Neuronal stem cell (in vitro differentiated cells): ENCODE data around the gene RRM1.

ENCODE experiments used
- DNase-seq: peaks from one replicate; pipeline ENCODE4 v3.0.0-alpha.2; 2013; ENCODE audit warnings: low spot score
- H2AFZ ChIP-seq: one replicate; pipeline ENCODE4 v1.6.1; 2013; ENCODE audit warnings: mild to moderate bottlenecking, low read length, inconsistent platforms
- H2AK5ac ChIP-seq: 2 replicates; pipeline ENCODE4 v1.6.1; 2013; ENCODE audit warnings: low read depth, mild to moderate bottlenecking, inconsistent platforms, low read length, moderate library complexity, mixed read lengths
- H2BK120ac ChIP-seq: 2 replicates; pipeline ENCODE4 v1.6.1; 2013; ENCODE audit warnings: low read depth, mild to moderate bottlenecking, inconsistent platforms, low read length, moderate library complexity, mixed read lengths
- H2BK12ac ChIP-seq: one replicate; pipeline ENCODE4 v1.6.1; 2013; ENCODE audit warnings: low read length, inconsistent platforms
- H2BK15ac ChIP-seq: 2 replicates; pipeline ENCODE4 v1.6.1; 2013; ENCODE audit warnings: mild to moderate bottlenecking, low read length, inconsistent platforms, mixed read lengths
- H2BK5ac ChIP-seq: one replicate; pipeline ENCODE4 v1.6.1; 2013; ENCODE audit warnings: inconsistent platforms, mild to moderate bottlenecking, low read length, moderate library complexity
- H3K14ac ChIP-seq: one replicate; pipeline ENCODE4 v1.6.1; 2013; ENCODE audit warnings: low read length, inconsistent platforms
- H3K18ac ChIP-seq: 2 replicates; pipeline ENCODE4 v1.6.1; 2013; ENCODE audit warnings: low read length, inconsistent platforms
- H3K23ac ChIP-seq: 2 replicates; pipeline ENCODE4 v1.6.1; 2013; ENCODE audit warnings: low read depth, mild to moderate bottlenecking, mixed read lengths, low read length, inconsistent platforms; ENCODE audit not compliant: poor library complexity
- H3K27ac ChIP-seq: replicated peaks from 3 replicates; pipeline ENCODE4 v1.5.1; 2013; ENCODE audit warnings: low read length, inconsistent platforms
- H3K27me3 ChIP-seq, 3 experiments: 2 replicates each; pipeline ENCODE4 v1.6.1; 2013; ENCODE audit warnings: low read length in 3 of 3, mild to moderate bottlenecking in 2 of 3, inconsistent platforms in 1 of 3, low read depth in 1 of 3, mixed read lengths in 1 of 3, moderate library complexity in 1 of 3; ENCODE audit not compliant: control insufficient read depth in 3 of 3, insufficient read depth in 3 of 3
- H3K36me3 ChIP-seq, 2 donors: replicated peaks in 1 of 2; 2 replicates each; pipeline ENCODE4 v1.6.1; 2013; ENCODE audit warnings: low read length in 2 of 2; ENCODE audit not compliant: control insufficient read depth in 2 of 2, insufficient read depth in 2 of 2
- H3K4ac ChIP-seq: 2 replicates; pipeline ENCODE4 v1.6.1; 2013; ENCODE audit warnings: inconsistent platforms, mild to moderate bottlenecking, low read length, moderate library complexity
- H3K4me1 ChIP-seq, 2 donors: 1 replicate in 1 of 2; 2 replicates in 1 of 2; pipeline ENCODE4 v1.6.1; 2013; ENCODE audit warnings: low read length in 2 of 2, low read depth in 1 of 2; ENCODE audit not compliant: control insufficient read depth in 2 of 2, insufficient read depth in 1 of 2
- H3K4me2 ChIP-seq: one replicate; pipeline ENCODE4 v1.6.1; 2013; ENCODE audit warnings: mild to moderate bottlenecking, low read length, inconsistent platforms; ENCODE audit not compliant: insufficient read depth, poor library complexity, severe bottlenecking
- H3K4me3 ChIP-seq, 2 donors: 2 replicates each; pipeline ENCODE4 v1.5.1; 2013; ENCODE audit warnings: low read length in 2 of 2, mild to moderate bottlenecking in 2 of 2, inconsistent platforms in 1 of 2, moderate library complexity in 1 of 2
- H3K79me1 ChIP-seq: one replicate; pipeline ENCODE4 v1.6.1; 2013; ENCODE audit warnings: low read depth, mild to moderate bottlenecking, inconsistent platforms, low read length, moderate library complexity
- H3K9ac ChIP-seq: one replicate; pipeline ENCODE4 v1.6.1; 2013; ENCODE audit warnings: mild to moderate bottlenecking, low read depth, low read length, inconsistent platforms; ENCODE audit not compliant: poor library complexity
- H3K9me3 ChIP-seq, 2 donors: replicated peaks in 1 of 2; 2 replicates each; pipeline versions ENCODE3 to v1.6.1; 2013; ENCODE audit warnings: low read length in 2 of 2, mild to moderate bottlenecking in 2 of 2, inconsistent platforms in 1 of 2, low read depth in 1 of 2, mixed read lengths in 1 of 2, moderate library complexity in 1 of 2; ENCODE audit not compliant: control insufficient read depth in 2 of 2, insufficient read depth in 1 of 2
- H4K8ac ChIP-seq: one replicate; pipeline ENCODE4 v1.6.1; 2013; ENCODE audit warnings: low read depth, mild to moderate bottlenecking, inconsistent platforms, low read length, moderate library complexity
- H4K91ac ChIP-seq: one replicate; pipeline ENCODE4 v1.6.1; 2013; ENCODE audit warnings: low read length, low read depth, mild to moderate bottlenecking, inconsistent platforms; ENCODE audit not compliant: poor library complexity
- WGBS, 2 donors: extraction: QIAGEN DNeasy Blood & Tissue Kit; methylation state at CpG; one replicate each; pipeline ENCODE4 v1.1.7; 2013; ENCODE audit warnings: missing lambda C conversion rate in 2 of 2, mixed read lengths in 1 of 2; ENCODE audit not compliant: insufficient read length in 2 of 2, insufficient replicate concordance in 1 of 2; ENCODE audit errors: extremely low coverage in 2 of 2; 5-methylcytosine and 5-hydroxymethylcytosine counted together

The RRM1 gene

GRCh38 chr11:4060182-4060923 is 34.2 kb upstream of the RRM1 start:
- Histone ChIP-seq H4K91ac (no peak overlapping the region), H2BK120ac (no peak overlapping the region), H3K9me3 (no peaks in the 10 kb centered on the region), H3K27ac (no peak overlapping the region), H2AFZ (no peak overlapping the region), H2AK5ac (no peak overlapping the region), H3K36me3 (peaks cover 0 to 28% of the 10 kb centered on the region in 2 donors), H3K4me3 (no peak overlapping the region), H3K18ac (no peak overlapping the region), H3K27me3 (no peaks in the 10 kb centered on the region), H3K23ac (no peak overlapping the region), H2BK5ac (no peak overlapping the region), H3K4me2 (no peak overlapping the region), H3K9ac (no peak overlapping the region), H3K79me1 (no peaks in the 10 kb centered on the region), H4K8ac (no peak overlapping the region), H2BK12ac (no peak overlapping the region), H3K4me1 (peaks cover 3 to 5% of the 10 kb centered on the region in 2 donors), H3K14ac (no peak overlapping the region), H3K4ac (no peak overlapping the region), H2BK15ac (no peak overlapping the region)
- no CpG with 5 or more reads among the region's 4 CpGs for WGBS, 2 donors
- DNase-seq, result no peak

GRCh38 chr11:4061700-4062099 is 32.9 kb upstream of the RRM1 start:
- Histone ChIP-seq H2BK12ac (no peak overlapping the region), H3K18ac (no peak overlapping the region), H2BK15ac (no peak overlapping the region), H3K36me3 (peaks cover 0 to 28% of the 10 kb centered on the region in 2 donors), H2BK5ac (no peak overlapping the region), H3K9me3 (no peaks in the 10 kb centered on the region), H2AFZ (no peak overlapping the region), H3K4me2 (no peak overlapping the region), H3K4ac (no peak overlapping the region), H3K27ac (no peak overlapping the region), H3K27me3 (no peaks in the 10 kb centered on the region), H2BK120ac (no peak overlapping the region), H3K79me1 (no peaks in the 10 kb centered on the region), H3K4me1 (peaks cover 6 to 9% of the 10 kb centered on the region in 2 donors), H4K91ac (no peak overlapping the region), H3K9ac (no peak overlapping the region), H3K23ac (no peak overlapping the region), H3K14ac (no peak overlapping the region), H4K8ac (no peak overlapping the region), H2AK5ac (no peak overlapping the region), H3K4me3 (no peak overlapping the region)
- WGBS, 2 donors, result no CpG with 5 or more reads among the region's 1 CpG
- DNase-seq, result no peak

DNA sequence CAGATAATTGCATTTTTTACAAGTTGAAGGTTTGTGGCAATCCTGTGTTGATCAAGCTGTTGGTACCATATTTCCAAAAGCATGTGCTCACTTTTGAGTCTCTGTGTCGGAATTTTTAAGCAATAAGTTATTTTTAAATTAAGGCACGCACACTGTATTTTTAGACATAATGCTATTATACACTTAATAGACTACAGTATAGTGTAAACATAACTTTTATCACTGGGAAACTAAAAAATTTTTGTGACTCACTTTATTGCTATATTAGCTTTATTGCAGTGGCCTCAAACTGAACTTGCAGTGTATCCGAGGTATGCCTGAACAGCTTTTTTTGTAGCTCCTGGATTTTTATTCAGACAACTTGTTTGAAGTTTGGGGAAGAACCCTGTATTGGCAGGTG is 31.3 kb upstream of the RRM1 start:
- Histone ChIP-seq H3K4me1 (peaks cover 3 to 9% of the 10 kb centered on the region in 2 donors), H4K8ac (no peak overlapping the region), H3K4me3 (no peak overlapping the region), H3K27ac (no peak overlapping the region), H2BK12ac (no peak overlapping the region), H3K36me3 (peaks cover 0 to 28% of the 10 kb centered on the region in 2 donors), H3K27me3 (no peaks in the 10 kb centered on the region), H3K14ac (no peak overlapping the region), H3K4me2 (no peak overlapping the region), H4K91ac (no peak overlapping the region), H2BK5ac (no peak overlapping the region), H2AFZ (no peak overlapping the region), H2BK15ac (no peak overlapping the region), H3K9ac (no peak overlapping the region), H3K4ac (no peak overlapping the region), H3K23ac (no peak overlapping the region), H3K9me3 (no peaks in the 10 kb centered on the region), H2AK5ac (no peak overlapping the region), H3K79me1 (no peaks in the 10 kb centered on the region), H3K18ac (no peak overlapping the region), H2BK120ac (no peak overlapping the region)
- no peak for DNase-seq
- no CpG with 5 or more reads among the region's 3 CpGs for WGBS, 2 donors

GRCh38 chr11:4064278-4064955 is 30.2 kb upstream of the RRM1 start:
- Histone ChIP-seq H2BK15ac (no peak overlapping the region), H3K23ac (no peak overlapping the region), H4K8ac (no peak overlapping the region), H2BK120ac (no peak overlapping the region), H3K9me3 (no peaks in the 10 kb centered on the region), H3K9ac (no peak overlapping the region), H3K27ac (no peak overlapping the region), H3K4me3 (no peak overlapping the region), H3K18ac (no peak overlapping the region), H3K4ac (no peak overlapping the region), H2BK5ac (no peak overlapping the region), H3K4me1 (peaks cover 3 to 9% of the 10 kb centered on the region in 2 donors), H3K4me2 (no peak overlapping the region), H4K91ac (no peak overlapping the region), H3K79me1 (no peaks in the 10 kb centered on the region), H3K27me3 (no peaks in the 10 kb centered on the region), H2AFZ (no peak overlapping the region), H3K14ac (no peak overlapping the region), H2BK12ac (no peak overlapping the region), H3K36me3 (peaks cover 0 to 22% of the 10 kb centered on the region in 2 donors), H2AK5ac (no peak overlapping the region)
- WGBS, 2 donors, result no CpG with 5 or more reads among the region's 1 CpG
- no peak for DNase-seq
